LNCaP clone FGC (cell line): ENCODE results near the gene FBXL22.

Experiments
- DNase-seq: peaks from one replicate; pipeline ENCODE4 v3.0.0-alpha.2; 2011; ENCODE audit warnings: low read depth
- H3K4me3 ChIP-seq: 2 replicates; pipeline ENCODE4 v1.5.1; 2011; ENCODE audit warnings: mild to moderate bottlenecking, low read depth, low read length, control low read depth
- CTCF ChIP-seq: IDR thresholded peaks from 2 replicates; pipeline ENCODE4 v1.5.1; 2012; ENCODE audit warnings: mild to moderate bottlenecking; ENCODE audit not compliant: control insufficient read depth, insufficient read depth; ENCODE audit errors: extremely low read depth

The FBXL22 gene

DNA sequence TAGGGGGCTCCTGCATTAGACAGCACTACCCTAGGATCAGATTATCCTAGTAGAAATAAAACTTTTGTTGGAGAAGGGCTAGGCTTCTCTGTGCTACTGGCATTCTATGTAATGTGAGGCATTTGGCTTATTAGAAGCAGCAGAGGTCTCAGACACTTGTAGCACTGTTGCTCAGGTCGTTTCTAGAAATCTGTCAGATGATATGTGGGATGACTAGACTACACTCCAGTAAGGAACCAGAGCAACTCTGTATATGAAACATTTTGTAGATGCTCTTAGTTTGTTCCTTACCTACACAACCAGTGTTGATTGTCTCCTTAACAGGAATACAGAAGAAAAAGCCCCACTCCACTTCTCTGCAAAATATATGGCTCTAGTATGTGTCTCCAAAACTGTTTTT, 21.9 kb upstream of the FBXL22 start:
- DNase-seq, result no peak
- no peak overlapping the region for H3K4me3 ChIP-seq
- TF ChIP-seq CTCF, result no peak

DNA sequence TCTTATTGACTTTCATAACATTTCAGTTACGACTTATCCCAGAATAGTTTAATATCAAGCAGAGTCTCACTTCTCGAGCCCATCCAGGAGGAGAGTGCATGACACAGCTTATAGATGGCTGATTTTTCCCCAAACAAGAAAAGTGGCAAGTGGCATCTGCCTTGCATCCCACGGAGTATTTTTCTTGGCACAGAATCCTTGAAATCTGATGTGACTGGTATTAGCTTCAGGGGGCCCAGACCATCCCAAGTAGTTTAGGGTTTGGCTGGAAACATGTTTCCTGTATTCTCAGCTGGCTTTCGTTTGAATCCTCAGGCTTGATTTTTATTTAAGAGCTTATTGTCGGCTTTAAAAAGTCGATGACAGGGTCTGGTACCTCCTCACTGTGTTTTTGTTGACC, 20.7 kb upstream of the FBXL22 start:
- no peak for TF ChIP-seq CTCF
- no peak for DNase-seq
- H3K4me3 ChIP-seq, result no peak overlapping the region

GRCh38 chr15:63582179-63582578, 15.0 kb upstream of the FBXL22 start:
- no peak overlapping the region for H3K4me3 ChIP-seq
- DNase-seq, result no peak
- no peak for TF ChIP-seq CTCF

DNA sequence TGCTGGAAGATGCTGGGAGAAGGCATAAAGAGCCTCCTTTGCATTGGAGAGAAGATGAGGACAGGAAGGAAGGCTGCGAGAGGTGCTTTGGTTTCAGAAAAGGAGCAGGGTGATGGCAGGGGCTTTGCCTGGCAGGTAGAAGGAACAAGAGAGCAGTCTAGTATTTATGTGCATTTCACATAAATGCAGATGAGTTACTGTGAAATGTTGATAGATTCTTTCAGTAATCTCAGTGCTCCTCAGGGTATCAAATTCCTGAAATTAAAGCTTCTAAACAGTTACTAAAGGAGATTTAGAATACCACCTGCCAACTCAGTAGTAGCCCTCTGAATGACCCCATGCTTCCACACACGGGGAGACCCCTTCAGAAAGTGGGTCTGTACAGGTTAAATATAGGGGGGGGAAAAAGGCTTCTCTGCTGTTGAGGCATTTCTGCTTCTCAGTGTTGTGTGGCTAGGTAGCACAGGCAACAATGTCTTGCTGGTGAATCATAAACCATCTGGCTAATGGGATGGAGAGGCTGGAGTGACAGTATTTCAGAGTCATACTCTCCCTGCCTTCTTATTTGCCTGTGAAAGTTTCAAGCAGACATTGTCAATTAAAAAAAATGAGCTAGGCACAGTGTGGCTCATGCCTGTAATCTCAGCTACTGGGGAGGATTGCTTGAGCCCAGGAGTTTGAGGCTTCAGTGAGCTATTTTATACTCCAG, 14.3 kb upstream of the FBXL22 start:
- TF ChIP-seq CTCF, result no peak
- H3K4me3 ChIP-seq, result no peak overlapping the region
- DNase-seq, result no peak

DNA sequence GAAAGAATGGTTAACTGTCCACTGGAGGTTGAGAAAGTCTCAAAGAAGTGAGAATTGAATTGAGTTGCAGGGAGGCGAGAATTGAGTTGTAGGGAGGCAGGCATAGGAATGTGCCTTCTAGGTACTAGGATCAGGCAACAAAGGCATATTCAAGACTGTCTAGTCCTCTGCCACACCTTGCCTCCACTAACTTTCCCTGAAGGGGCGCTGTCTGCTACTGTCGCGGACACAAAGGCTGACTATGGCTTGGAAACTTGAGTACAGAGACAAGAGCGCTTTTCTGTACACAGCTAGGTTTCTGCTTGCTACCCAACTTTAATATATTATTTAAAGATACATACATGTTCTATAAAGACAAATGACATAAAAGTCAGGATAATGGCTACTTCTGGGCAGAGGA, 10.4 kb upstream of the FBXL22 start:
- TF ChIP-seq CTCF, result no peak
- no peak overlapping the region for H3K4me3 ChIP-seq
- no peak for DNase-seq

GRCh38 chr15:63587527-63587926, 9.7 kb upstream of the FBXL22 start:
- no peak overlapping the region for H3K4me3 ChIP-seq
- peak; percentile 62 for DNase-seq
- no peak for TF ChIP-seq CTCF

GRCh38 chr15:63588826-63589225, 8.4 kb upstream of the FBXL22 start:
- TF ChIP-seq CTCF, result no peak
- no peak overlapping the region for H3K4me3 ChIP-seq
- DNase-seq, result no peak
